ENCODE measurements around the gene RBM25. TPM values are rescaled to one million over a fixed set of nuclear protein-coding genes. Genes with fewer than 3 reads are reported as not detected.

RBM25 gene
- total RNA-seq, 6 experiments from 2014 or later, result 60.2 to 71.2 (median 64.1) TPM

DNA sequence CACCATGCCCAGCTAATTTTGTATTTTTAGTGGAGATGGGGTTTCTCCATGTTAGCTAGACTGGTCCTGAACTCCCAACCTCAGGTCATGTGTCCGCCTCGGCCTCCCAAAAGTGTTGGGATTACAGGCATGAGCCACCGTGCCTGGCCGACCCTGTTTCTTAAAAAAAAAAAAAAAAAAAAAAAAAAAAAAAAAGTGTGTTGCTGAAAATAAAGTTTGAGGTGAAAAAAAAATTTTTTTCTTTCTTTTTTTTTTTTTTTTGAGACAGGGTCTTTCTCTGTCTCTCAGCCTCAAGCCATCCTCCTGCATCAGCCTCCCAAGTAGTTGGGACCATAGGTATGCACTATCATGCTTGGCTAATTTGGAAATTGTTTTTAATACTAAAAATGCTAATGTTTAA lies 11.3 kb downstream of the RBM25 start:
- H3K9me3 Mint-ChIP-seq, result no peaks in the 10 kb centered on the region
- peaks cover 9% of the 10 kb centered on the region; the same call in 1 of the 2 replicates for H3K36me3 Mint-ChIP-seq (ENCODE audit: low read depth)
- H3K4me3 Mint-ChIP-seq, result no peak overlapping the region
- TF ChIP-seq, protein P1, sequence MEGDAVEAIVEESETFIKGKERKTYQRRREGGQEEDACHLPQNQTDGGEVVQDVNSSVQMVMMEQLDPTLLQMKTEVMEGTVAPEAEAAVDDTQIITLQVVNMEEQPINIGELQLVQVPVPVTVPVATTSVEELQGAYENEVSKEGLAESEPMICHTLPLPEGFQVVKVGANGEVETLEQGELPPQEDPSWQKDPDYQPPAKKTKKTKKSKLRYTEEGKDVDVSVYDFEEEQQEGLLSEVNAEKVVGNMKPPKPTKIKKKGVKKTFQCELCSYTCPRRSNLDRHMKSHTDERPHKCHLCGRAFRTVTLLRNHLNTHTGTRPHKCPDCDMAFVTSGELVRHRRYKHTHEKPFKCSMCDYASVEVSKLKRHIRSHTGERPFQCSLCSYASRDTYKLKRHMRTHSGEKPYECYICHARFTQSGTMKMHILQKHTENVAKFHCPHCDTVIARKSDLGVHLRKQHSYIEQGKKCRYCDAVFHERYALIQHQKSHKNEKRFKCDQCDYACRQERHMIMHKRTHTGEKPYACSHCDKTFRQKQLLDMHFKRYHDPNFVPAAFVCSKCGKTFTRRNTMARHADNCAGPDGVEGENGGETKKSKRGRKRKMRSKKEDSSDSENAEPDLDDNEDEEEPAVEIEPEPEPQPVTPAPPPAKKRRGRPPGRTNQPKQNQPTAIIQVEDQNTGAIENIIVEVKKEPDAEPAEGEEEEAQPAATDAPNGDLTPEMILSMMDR (IDR thresholded peaks at IDR 0.05), result no peak
- no peak overlapping the region for H3K27ac Mint-ChIP-seq
- no peaks in the 10 kb centered on the region for H3K4me1 Mint-ChIP-seq (ENCODE audit: low read depth)
- H3K27me3 Mint-ChIP-seq (ENCODE audit: insufficient read depth), result peaks cover 2% of the 10 kb centered on the region; the same call in 1 of the 2 replicates
- DNase-seq, result no peak

DNA sequence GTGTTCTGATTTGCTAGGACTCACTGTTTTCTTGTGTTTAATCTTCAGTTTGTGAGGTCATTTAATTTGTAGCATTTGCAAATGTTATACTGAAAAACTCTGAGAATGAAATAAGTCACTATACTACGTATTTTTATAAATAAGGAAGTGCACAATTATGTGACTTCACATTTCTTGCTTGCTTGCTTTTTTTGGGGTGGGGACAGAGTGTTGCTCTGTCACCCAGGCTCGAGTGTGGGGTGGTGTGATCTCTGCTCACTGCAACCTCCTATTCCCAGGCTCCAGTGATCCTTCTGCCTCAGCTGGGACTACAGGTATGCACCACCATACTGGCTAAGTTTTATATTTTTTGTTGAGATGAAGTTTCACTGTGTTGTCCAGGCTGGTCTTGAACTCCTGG lies 32.7 kb downstream of the RBM25 start:
- H3K4me3 Mint-ChIP-seq, result no peak overlapping the region
- no peaks in the 10 kb centered on the region for H3K4me1 Mint-ChIP-seq (ENCODE audit: low read depth)
- H3K27me3 Mint-ChIP-seq (ENCODE audit: insufficient read depth), result no peaks in the 10 kb centered on the region
- no peaks in the 10 kb centered on the region for H3K9me3 Mint-ChIP-seq
- no peak overlapping the region for H3K27ac Mint-ChIP-seq
- DNase-seq, result no peak
- peaks cover 30% of the 10 kb centered on the region for H3K36me3 Mint-ChIP-seq (ENCODE audit: low read depth)
- TF ChIP-seq, protein P1 (IDR thresholded peaks at IDR 0.05), result no peak

DNA sequence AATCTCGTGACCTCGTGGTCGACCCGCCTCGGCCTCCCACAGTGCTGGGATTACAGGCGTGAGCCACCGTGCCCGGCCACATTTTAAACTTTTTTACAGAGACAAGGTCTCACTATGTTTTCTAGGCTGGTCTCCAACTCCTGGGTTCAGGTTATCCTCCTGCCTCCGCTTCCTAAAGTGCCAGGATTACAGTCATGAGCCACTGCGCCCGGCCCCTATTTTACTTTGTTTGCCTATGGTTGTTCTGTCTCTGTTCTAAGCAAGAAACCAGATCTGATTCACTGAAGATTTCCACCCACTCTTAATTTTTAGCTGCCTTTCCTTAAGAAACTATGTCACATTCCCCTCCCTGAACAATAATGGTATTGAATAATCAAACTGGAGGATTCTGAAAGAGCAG lies 39.1 kb downstream of the RBM25 start:
- no peak overlapping the region for H3K4me3 Mint-ChIP-seq
- no peak overlapping the region for H3K27ac Mint-ChIP-seq

DNA sequence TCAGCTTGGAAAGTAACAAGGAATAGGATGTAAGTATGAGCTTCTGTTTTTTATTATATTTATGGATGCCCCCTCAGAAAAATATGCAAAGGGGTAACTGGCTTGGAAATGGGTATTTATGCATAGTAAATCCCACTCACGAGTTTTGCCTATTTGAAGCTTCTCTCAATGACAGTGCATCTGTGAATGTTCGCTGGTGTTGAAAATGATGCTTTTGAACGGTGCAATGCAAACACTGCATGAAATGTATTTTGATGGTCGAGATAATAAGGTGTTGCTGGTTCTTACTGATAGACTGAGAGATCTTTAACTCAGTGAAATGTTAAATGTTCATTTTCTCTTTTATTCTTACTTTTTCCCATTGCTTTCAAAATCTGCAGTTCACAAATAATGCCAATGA lies 42.0 kb downstream of the RBM25 start:
- no peaks in the 10 kb centered on the region for H3K9me3 Mint-ChIP-seq
- H3K36me3 Mint-ChIP-seq (ENCODE audit: low read depth), result peaks cover 61% of the 10 kb centered on the region
- H3K27me3 Mint-ChIP-seq (ENCODE audit: insufficient read depth), result no peaks in the 10 kb centered on the region; the same call in 1 of the 2 replicates
- TF ChIP-seq, protein P1 (IDR thresholded peaks at IDR 0.05), result no peak
- peaks cover 17% of the 10 kb centered on the region for H3K4me1 Mint-ChIP-seq (ENCODE audit: low read depth)
- no peak overlapping the region for H3K27ac Mint-ChIP-seq
- no peak overlapping the region for H3K4me3 Mint-ChIP-seq
- DNase-seq, result no peak

More for the DNA sequence above, 39.1 kb downstream of the RBM25 start:
- no peak for DNase-seq
- TF ChIP-seq, protein P1 (IDR thresholded peaks at IDR 0.05), result no peak
- Mint-ChIP-seq H3K27me3 (ENCODE audit: insufficient read depth) (no peaks in the 10 kb centered on the region; the same call in 1 of the 2 replicates), H3K9me3 (no peaks in the 10 kb centered on the region), H3K36me3 (ENCODE audit: low read depth) (peaks cover 44% of the 10 kb centered on the region), H3K4me1 (ENCODE audit: low read depth) (no peaks in the 10 kb centered on the region)

DNA sequence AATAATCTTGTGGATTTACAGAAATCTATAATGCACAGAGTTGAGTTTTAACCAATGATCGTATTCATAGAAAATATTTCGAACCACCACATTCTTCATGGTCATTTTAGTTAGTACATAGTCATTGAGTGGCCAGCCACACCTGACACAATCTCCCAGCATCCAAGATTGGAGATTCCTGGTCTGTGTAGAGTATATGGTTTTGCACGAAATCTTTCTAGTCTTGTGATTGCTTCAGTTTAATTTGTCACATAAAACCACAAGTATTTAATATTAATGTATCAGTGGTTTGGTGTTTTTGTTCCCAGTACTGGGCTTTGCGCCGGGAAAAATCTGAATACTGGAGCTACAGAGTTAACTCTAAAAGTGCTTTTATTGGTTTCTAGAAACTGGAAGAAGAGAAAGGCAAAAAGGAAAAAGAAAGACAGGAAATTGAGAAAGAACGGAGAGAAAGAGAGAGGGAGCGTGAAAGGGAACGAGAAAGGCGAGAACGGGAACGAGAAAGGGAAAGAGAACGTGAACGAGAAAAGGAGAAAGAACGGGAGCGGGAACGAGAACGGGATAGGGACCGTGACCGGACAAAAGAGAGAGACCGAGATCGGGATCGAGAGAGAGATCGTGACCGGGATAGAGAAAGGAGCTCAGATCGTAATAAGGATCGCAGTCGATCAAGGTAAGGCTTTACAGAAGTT lies 44.6 kb downstream of the RBM25 start:
- peaks cover 17% of the 10 kb centered on the region for H3K4me1 Mint-ChIP-seq (ENCODE audit: low read depth)
- H3K36me3 Mint-ChIP-seq (ENCODE audit: low read depth), result peaks cover 60% of the 10 kb centered on the region
- H3K27me3 Mint-ChIP-seq (ENCODE audit: insufficient read depth), result no peaks in the 10 kb centered on the region; the same call in 1 of the 2 replicates
- no peak for DNase-seq
- H3K9me3 Mint-ChIP-seq, result no peaks in the 10 kb centered on the region
- H3K27ac Mint-ChIP-seq, result no peak overlapping the region
- no peak overlapping the region for H3K4me3 Mint-ChIP-seq
- TF ChIP-seq, protein P1 (IDR thresholded peaks at IDR 0.05), result no peak
